HCT116 (cell line): ENCODE data around the gene CMPK1. TPM values are rescaled to one million over a fixed set of nuclear protein-coding genes. Genes with fewer than 3 reads are reported as not detected.

Experiments
- ATAC-seq: fragments of 200-7000 bp; cut with Tn5 transposase; 2 replicates; pipeline ENCODE4 v1.9.1; 2020; ENCODE audit warnings: mild to moderate bottlenecking, moderate library complexity
- BruUV-seq: library from RNA; stranded (reverse); fragments of 400-500 nt; replicated peaks from 2 replicates; lab custom pipeline; 2021; lab: Mats Ljungman, UMichigan
- CTCF ChIA-PET: fragments of 300-600 bp; sonication (Branson Sonifier 250); formaldehyde crosslinking; loops from one replicate; lab custom pipeline; 2021; ENCODE audit warnings: antibody characterized with exemption; lab: Charles Lee
- POLR2A ChIA-PET: fragments of 300-600, 350-600 bp; sonication (Branson Sonifier 250); formaldehyde crosslinking; loops from one replicate; lab custom pipeline; 2021; ENCODE audit warnings: antibody characterized with exemption; lab: Charles Lee
- RAD21 ChIA-PET, 2 experiments: fragments of 300-600 bp; sonication (Branson Sonifier 250); formaldehyde crosslinking; loops; one replicate each; lab custom pipeline; 2023; ENCODE audit warnings: low total read pairs in 2 of 2; ENCODE audit not compliant: uncharacterized antibody in 2 of 2, unreplicated experiment in 2 of 2, low non-redundant PET in 1 of 2; lab: Charles Lee
- DNase-seq: peaks from one replicate; pipeline ENCODE4 v3.0.0-alpha.2; 2010; ENCODE audit warnings: low read depth, low spot score
- H2AFZ ChIP-seq: fragments of 200-600 bp; shearing (Covaris generic), sonication (generic); 2 replicates; pipeline ENCODE4 v1.6.1; 2017; ENCODE audit warnings: low read depth, mixed run types, mixed read lengths, antibody characterized with exemption, low read length; ENCODE audit not compliant: poor library complexity, severe bottlenecking
- H3K27ac ChIP-seq: 2 replicates; pipeline ENCODE4 v1.5.1; 2012; ENCODE audit warnings: low read depth, low read length
- H3K27me3 ChIP-seq: fragments of 200-600 bp; sonication (generic); 2 replicates; pipeline ENCODE4 v1.6.1; 2016; ENCODE audit warnings: mixed run types, low read length, mixed read lengths; ENCODE audit not compliant: insufficient read depth
- H3K36me3 ChIP-seq, 2 experiments: fragments of 200-500 bp in 1 of 2; fragments of 200-600 bp in 1 of 2; sonication (Bioruptor generic) in 1 of 2; sonication (generic) in 1 of 2; 2 replicates each; pipeline versions ENCODE4 v1.5.1 to v1.6.1; 2014 to 2016; ENCODE audit warnings: low read length in 2 of 2, inconsistent platforms in 1 of 2, mixed read lengths in 1 of 2, mixed run types in 1 of 2; ENCODE audit not compliant: insufficient read depth in 2 of 2, control insufficient read depth in 1 of 2
- H3K4me1 ChIP-seq, 2 experiments: fragments of 200-600 bp in 1 of 2; sonication (generic) in 1 of 2; 2 replicates each; pipeline versions ENCODE4 v1.5.1 to v1.6.1; 2012 to 2017; ENCODE audit warnings: low read length in 2 of 2, inconsistent platforms in 1 of 2, mild to moderate bottlenecking in 1 of 2, mixed read lengths in 1 of 2, mixed run types in 1 of 2, moderate library complexity in 1 of 2; ENCODE audit not compliant: insufficient read depth in 2 of 2, control insufficient read depth in 1 of 2
- H3K4me2 ChIP-seq: fragments of 200-600 bp; sonication (generic); 2 replicates; pipeline ENCODE4 v1.6.1; 2017; ENCODE audit warnings: mixed run types, low read length, mixed read lengths
- H3K4me3 ChIP-seq, 2 experiments: fragments of 200-600 bp in 1 of 2; sonication (generic) in 1 of 2; replicated peaks in 1 of 2; 2 replicates each; pipeline ENCODE4 v1.5.1; 2011 to 2016; ENCODE audit warnings: low read length in 2 of 2, control low read depth in 1 of 2, low read depth in 1 of 2, mild to moderate bottlenecking in 1 of 2, mixed read lengths in 1 of 2, mixed run types in 1 of 2
- H3K79me2 ChIP-seq: fragments of 200-600 bp; sonication (generic); 2 replicates; pipeline ENCODE4 v1.6.1; 2017; ENCODE audit warnings: mild to moderate bottlenecking, mixed run types, low read length, moderate library complexity, mixed read lengths; ENCODE audit not compliant: insufficient read depth
- H3K9ac ChIP-seq: fragments of 200-600 bp; sonication (generic); 2 replicates; pipeline ENCODE4 v1.6.1; 2016; ENCODE audit warnings: low read length, mixed read lengths
- H3K9me2 ChIP-seq: fragments of 200-600 bp; sonication (generic), shearing (Covaris generic); 2 replicates; pipeline ENCODE4 v1.6.1; 2017; ENCODE audit warnings: mixed run types, mild to moderate bottlenecking, moderate library complexity; ENCODE audit not compliant: insufficient read depth
- H3K9me3 ChIP-seq, 2 experiments: fragments of 200-500 bp in 1 of 2; fragments of 200-600 bp in 1 of 2; sonication (Bioruptor generic) in 1 of 2; sonication (generic) in 1 of 2; 2 replicates each; pipeline ENCODE4 v1.6.1; 2014 to 2017; ENCODE audit warnings: low read length in 2 of 2, mixed read lengths in 2 of 2, inconsistent platforms in 1 of 2, low read depth in 1 of 2, mild to moderate bottlenecking in 1 of 2, mixed run types in 1 of 2, moderate library complexity in 1 of 2; ENCODE audit not compliant: control insufficient read depth in 1 of 2, insufficient read depth in 1 of 2
- H4K20me1 ChIP-seq: fragments of 200-600 bp; sonication (generic), shearing (Covaris generic); 2 replicates; pipeline ENCODE4 v1.6.1; 2017; ENCODE audit warnings: mixed run types, mild to moderate bottlenecking, moderate library complexity; ENCODE audit not compliant: insufficient read depth
- ATF3 ChIP-seq: IDR thresholded peaks from 2 replicates; pipeline ENCODE4 v1.6.1; 2012
- CEBPB ChIP-seq: IDR thresholded peaks from 2 replicates; pipeline ENCODE4 v1.6.1; 2012; ENCODE audit warnings: low read depth
- EGR1 ChIP-seq: IDR thresholded peaks from 2 replicates; pipeline ENCODE4 v1.6.1; 2012; ENCODE audit warnings: low read depth
- ELF1 ChIP-seq: IDR thresholded peaks from 2 replicates; pipeline ENCODE4 v1.6.1; 2012; ENCODE audit warnings: low read depth, borderline replicate concordance
- EZH2 ChIP-seq: fragments of 200-600 bp; sonication (generic); IDR thresholded peaks from 2 replicates; pipeline ENCODE4 v1.6.1; 2017; ENCODE audit warnings: antibody characterized with exemption, mixed run types
- EZH2phosphoT487 ChIP-seq: fragments of 200-600 bp; IDR thresholded peaks from 2 replicates; pipeline ENCODE4 v1.6.1; 2018; ENCODE audit warnings: antibody characterized with exemption, borderline replicate concordance
- MAX ChIP-seq: IDR thresholded peaks from 2 replicates; pipeline ENCODE4 v1.6.1; 2012
- POLR2A ChIP-seq: IDR thresholded peaks from 2 replicates; pipeline ENCODE4 v1.7.0; 2011; ENCODE audit warnings: borderline replicate concordance; ENCODE audit not compliant: insufficient read depth, insufficient read length; ENCODE audit errors: extremely low read depth
- SIN3A ChIP-seq: IDR thresholded peaks from 2 replicates; pipeline ENCODE4 v1.6.1; 2012; ENCODE audit warnings: low read depth
- TCF7L2 ChIP-seq: IDR thresholded peaks from 2 replicates; pipeline ENCODE4 v1.7.0; 2011; ENCODE audit warnings: borderline replicate concordance, inconsistent platforms; ENCODE audit not compliant: insufficient read depth, insufficient read length; ENCODE audit errors: extremely low read depth
- ZNF274 ChIP-seq: fragments of 200-500 bp; sonication (Bioruptor generic); IDR thresholded peaks from 2 replicates; pipeline ENCODE4 v1.6.1; 2014; ENCODE audit warnings: mild to moderate bottlenecking, low read depth, low read length, inconsistent platforms
- intact Hi-C: fragments of 100-400 bp; cut with micrococcal nuclease; formaldehyde crosslinking; loops from 2 replicates; pipeline ENCODE4 v1.10.0; 2022
- total RNA-seq: library from RNA; stranded (reverse); gene quantifications from one replicate; pipeline ENCODE4 v1.2.1, GENCODE V29; 2021; ENCODE audit not compliant: unreplicated experiment

CMPK1 gene
- total RNA-seq, 1 experiment from 2014 or later: 78.4 TPM

GRCh38 chr1:47382399-47382983, 48.9 kb downstream of the CMPK1 start:
- H3K79me2 ChIP-seq: no peaks in the 10 kb centered on the region
- no peaks in the 10 kb centered on the region for H3K9me3 ChIP-seq
- H3K9ac ChIP-seq: no peak overlapping the region
- no peak for ATAC-seq
- ChIA-PET RAD21 (no interaction called here), CTCF (interaction anchor here (1.1 kb wide), 2 partner anchors 120 to 204 kb away, joined by 3 read pairs; no protein-coding TSS in a partner anchor), POLR2A (interaction anchor here (0.6 kb wide), 1 partner anchor 1743 kb away, joined by 3 read pairs; no protein-coding TSS in a partner anchor)
- H3K4me2 ChIP-seq: no peak overlapping the region
- no peaks in the 10 kb centered on the region for H3K4me1 ChIP-seq
- DNase-seq: no peak
- H2AFZ ChIP-seq: no peak overlapping the region
- H4K20me1 ChIP-seq: no peaks in the 10 kb centered on the region
- intact Hi-C loops: no loop called here
- BruUV-seq: no TSS peak
- H3K27me3 ChIP-seq: no peaks in the 10 kb centered on the region
- TF ChIP-seq ATF3 (no peak), TCF7L2 (no peak), CEBPB (no peak), MAX (no peak), ELF1 (no peak), POLR2A (no peak), EZH2phosphoT487 (no peak), EGR1 (no peak), SIN3A (no peak), ZNF274 (no peak), EZH2 (no peak)
- no peak overlapping the region for H3K4me3 ChIP-seq
- no peaks in the 10 kb centered on the region for H3K9me2 ChIP-seq
- H3K27ac ChIP-seq: no peak overlapping the region
- peaks cover 0 to 5% of the 10 kb centered on the region in 2 experiments; a peak in 2 of 4 replicates for H3K36me3 ChIP-seq
